ENCODE measurements around the gene MEGF11.

- TF ChIP-seq CTCF (IDR thresholded peaks at IDR 0.05; ENCODE audit: insufficient read depth, low read length, poor library complexity, severe bottlenecking) (no peak), EZH2phosphoT487 (conservative IDR thresholded peaks at IDR 0.05; ENCODE audit: low read length) (no peak)
These were observed 6.6 kb downstream of the MEGF11 start for GRCh38 chr15:66246937-66247336.
